H1 (cell line): ENCODE data around the gene NXPH4. TPM values are rescaled to one million over a fixed set of nuclear protein-coding genes. Genes with fewer than 3 reads are reported as not detected.

Source experiments
- CTCF ChIA-PET: fragments of 300-600 bp; sonication (Branson Sonifier 250); formaldehyde crosslinking; loops from one replicate; lab custom pipeline; 2021; ENCODE audit not compliant: partially characterized antibody; lab: Charles Lee
- POLR2A ChIA-PET: fragments of 300-600 bp; sonication (Branson Sonifier 250); formaldehyde crosslinking; loops from one replicate; lab custom pipeline; 2021; ENCODE audit warnings: inconsistent platforms; ENCODE audit not compliant: partially characterized antibody; lab: Charles Lee
- DNase-seq, 2 experiments: peaks; one replicate each; pipeline versions ENCODE4 v3.0.0 to v3.0.0-alpha.2; 2010 to 2022; ENCODE audit warnings: low spot score in 2 of 2, low read depth in 1 of 2, mixed read lengths in 1 of 2
- FAIRE-seq: peaks from 2 replicates; lab custom pipeline; 2011; peaks lifted over from hg19 to GRCh38; lab: Jason Lieb, UNC
- H2AFZ ChIP-seq: 2 replicates; pipeline ENCODE4 v1.8.1; 2012; ENCODE audit warnings: low read length, inconsistent platforms
- H2AK5ac ChIP-seq: 2 replicates; pipeline ENCODE4 v1.6.1; 2013; ENCODE audit warnings: low read depth, low read length
- H2BK120ac ChIP-seq: replicated peaks from 2 replicates; pipeline ENCODE3; 2013; ENCODE audit warnings: low read depth, low read length, inconsistent platforms
- H2BK12ac ChIP-seq: 2 replicates; pipeline ENCODE4 v1.6.1; 2013; ENCODE audit warnings: low read depth, low read length
- H2BK15ac ChIP-seq: 2 replicates; pipeline ENCODE4 v1.6.1; 2013; ENCODE audit warnings: low read length
- H2BK20ac ChIP-seq: 2 replicates; pipeline ENCODE4 v1.6.1; 2013; ENCODE audit warnings: low read length
- H2BK5ac ChIP-seq: 2 replicates; pipeline ENCODE4 v1.6.1; 2013; ENCODE audit warnings: low read depth, low read length
- H3K14ac ChIP-seq: 2 replicates; pipeline ENCODE4 v1.6.1; 2013; ENCODE audit warnings: inconsistent platforms; ENCODE audit not compliant: insufficient read length
- H3K18ac ChIP-seq: 2 replicates; pipeline ENCODE4 v1.6.1; 2013; ENCODE audit warnings: low read length; ENCODE audit errors: extremely low read depth
- H3K23ac ChIP-seq: 2 replicates; pipeline ENCODE4 v1.6.1; 2013; ENCODE audit warnings: inconsistent platforms; ENCODE audit not compliant: insufficient read length
- H3K23me2 ChIP-seq: 2 replicates; pipeline ENCODE4 v1.6.1; 2013; ENCODE audit warnings: low read depth, low read length
- H3K27ac ChIP-seq: 2 replicates; pipeline ENCODE4 v1.6.1; 2011; ENCODE audit warnings: low read depth, low read length, inconsistent platforms
- H3K27me3 ChIP-seq, 4 experiments: replicated peaks in 1 of 4; 1 replicate in 1 of 4; 2 replicates in 3 of 4; pipeline versions ENCODE4 v1.6.1 to v1.8.1; 2011 to 2013; ENCODE audit warnings: low read length in 3 of 4, mild to moderate bottlenecking in 3 of 4, inconsistent platforms in 2 of 4, mixed read lengths in 2 of 4, moderate library complexity in 1 of 4; ENCODE audit not compliant: control insufficient read depth in 3 of 4, insufficient read depth in 3 of 4; ENCODE audit errors: extremely low read depth in 1 of 4
- H3K36me3 ChIP-seq, 4 experiments: 2 replicates each; pipeline versions ENCODE4 v1.6.1 to v1.8.1; 2011 to 2013; ENCODE audit warnings: mild to moderate bottlenecking in 4 of 4, low read length in 3 of 4, moderate library complexity in 2 of 4, control low read depth in 1 of 4, inconsistent platforms in 1 of 4; ENCODE audit not compliant: insufficient read depth in 4 of 4, control insufficient read depth in 2 of 4
- H3K4ac ChIP-seq: replicated peaks from 2 replicates; pipeline ENCODE3; 2013; ENCODE audit warnings: low read length, low read depth, mixed read lengths, inconsistent platforms; ENCODE audit not compliant: insufficient read length
- H3K4me1 ChIP-seq, 4 experiments: replicated peaks in 1 of 4; 1 replicate in 1 of 4; 2 replicates in 3 of 4; pipeline versions ENCODE4 v1.6.1 to v1.8.1; 2011 to 2013; ENCODE audit warnings: low read length in 3 of 4, inconsistent platforms in 2 of 4, mixed read lengths in 1 of 4; ENCODE audit not compliant: insufficient read depth in 4 of 4, control insufficient read depth in 3 of 4
- H3K4me2 ChIP-seq, 2 experiments: 2 replicates each; pipeline versions ENCODE4 v1.6.1 to v1.8.1; 2011 to 2013; ENCODE audit warnings: low read depth in 2 of 2, low read length in 2 of 2, control low read depth in 1 of 2, inconsistent platforms in 1 of 2, mild to moderate bottlenecking in 1 of 2; ENCODE audit not compliant: insufficient read depth in 1 of 2
- H3K4me3 ChIP-seq, 4 experiments: fragments of 200-600, 300-600 bp in 1 of 4; sonication (generic), shearing (Covaris generic), sonication (Bioruptor Twin) in 1 of 4; 2 replicates each; pipeline versions ENCODE4 v1.5.1 to v1.8.1; 2011 to 2016; ENCODE audit warnings: low read length in 4 of 4, low read depth in 3 of 4, control low read depth in 2 of 4, inconsistent platforms in 2 of 4, mild to moderate bottlenecking in 2 of 4, mixed read lengths in 1 of 4, moderate library complexity in 1 of 4; ENCODE audit not compliant: insufficient read depth in 2 of 4; ENCODE audit errors: extremely low read depth in 1 of 4
- H3K56ac ChIP-seq: replicated peaks from 2 replicates; pipeline ENCODE3; 2013; ENCODE audit warnings: low read depth, mild to moderate bottlenecking, mixed read lengths, low read length, inconsistent platforms; ENCODE audit not compliant: insufficient read length
- H3K79me1 ChIP-seq: 2 replicates; pipeline ENCODE4 v1.6.1; 2013; ENCODE audit warnings: low read depth, low read length, control low read depth
- H3K79me2 ChIP-seq, 2 experiments: 2 replicates each; pipeline versions ENCODE4 v1.6.1 to v1.8.1; 2012 to 2013; ENCODE audit warnings: low read length in 2 of 2, mild to moderate bottlenecking in 2 of 2, inconsistent platforms in 1 of 2; ENCODE audit not compliant: insufficient read depth in 2 of 2, control insufficient read depth in 1 of 2
- H3K9ac ChIP-seq, 4 experiments: replicated peaks in 1 of 4; 1 replicate in 1 of 4; 2 replicates in 3 of 4; pipeline versions ENCODE4 v1.6.1 to v1.8.1; 2011 to 2013; ENCODE audit warnings: low read depth in 3 of 4, low read length in 3 of 4, control low read depth in 2 of 4, mild to moderate bottlenecking in 2 of 4, moderate library complexity in 2 of 4, inconsistent platforms in 1 of 4; ENCODE audit errors: extremely low read depth in 1 of 4
- H3K9me3 ChIP-seq, 2 experiments: 2 replicates each; pipeline versions ENCODE4 v1.6.1 to v1.8.1; 2012 to 2013; ENCODE audit warnings: mild to moderate bottlenecking in 2 of 2, moderate library complexity in 2 of 2, control low read depth in 1 of 2, inconsistent platforms in 1 of 2, low read depth in 1 of 2, low read length in 1 of 2, mixed read lengths in 1 of 2; ENCODE audit not compliant: insufficient read depth in 2 of 2
- H4K20me1 ChIP-seq, 2 experiments: replicated peaks in 1 of 2; 2 replicates each; pipeline versions ENCODE3 to v1.8.1; 2011 to 2013; ENCODE audit warnings: inconsistent platforms in 2 of 2, low read length in 2 of 2, mild to moderate bottlenecking in 1 of 2; ENCODE audit not compliant: insufficient read depth in 2 of 2, control insufficient read depth in 1 of 2
- H4K5ac ChIP-seq: 2 replicates; pipeline ENCODE4 v1.6.1; 2013; ENCODE audit warnings: low read length, low read depth, mixed read lengths, inconsistent platforms; ENCODE audit not compliant: insufficient read length
- H4K8ac ChIP-seq: 2 replicates; pipeline ENCODE4 v1.8.0; 2013; ENCODE audit warnings: mild to moderate bottlenecking, moderate library complexity, low read length, inconsistent platforms; ENCODE audit not compliant: insufficient read depth; ENCODE audit errors: extremely low read depth
- H4K91ac ChIP-seq: replicated peaks from 2 replicates; pipeline ENCODE3; 2013; ENCODE audit warnings: low read length, mixed read lengths, inconsistent platforms; ENCODE audit not compliant: insufficient read length
- POLR2AphosphoS5 ChIP-seq: IDR thresholded peaks from 2 replicates; pipeline ENCODE4 v1.6.1; 2011; ENCODE audit warnings: low read depth, low read length
- TBP ChIP-seq: IDR thresholded peaks from 2 replicates; pipeline ENCODE4 v1.6.1; 2011; ENCODE audit warnings: low read depth, low read length, improper control_type of control experiment
- WGBS, 2 experiments: shearing (Covaris generic) in 1 of 2; methylation state at CpG; one replicate each; pipeline versions ENCODE4 v1.1.6 to v1.1.7; 2013 to 2015; ENCODE audit warnings: low lambda C conversion rate in 2 of 2, mixed read lengths in 2 of 2, inconsistent platforms in 1 of 2, low coverage in 1 of 2, missing lambda C conversion rate in 1 of 2; ENCODE audit not compliant: insufficient replicate concordance in 2 of 2, insufficient coverage in 1 of 2, insufficient read length in 1 of 2; ENCODE audit errors: extremely low coverage in 1 of 2, missing lambda C conversion rate in 1 of 2; 5-methylcytosine and 5-hydroxymethylcytosine counted together
- polyA plus RNA-seq, 7 experiments: library from polyadenylated mRNA; depleted of rRNA in 3 of 7; stranded (reverse) in 5 of 7; unstranded in 2 of 7; fragments of >200 nt in 5 of 7; fragments of 200-250 nt in 2 of 7; gene quantifications; 1 replicate in 5 of 7; 2 replicates in 1 of 7; 4 replicates in 1 of 7; pipeline versions ENCODE4 v1.2.1 to v1.2.3, GENCODE V29; 2011 to 2013; ENCODE audit warnings: missing spikeins in 2 of 7, mixed read lengths in 2 of 7
- total RNA-seq: library from RNA; stranded (reverse); fragmentation: NEBNext Ultra II Directional; extraction: Animal tissue kit (Norgen Biotek cat#: 25700); gene quantifications from 2 replicates; pipeline ENCODE4 v1.2.1, GENCODE V29; 2021

The NXPH4 gene
- total and polyA plus RNA-seq, 2 of the 8 experiments (the other 6 are each of a cell fraction or from before 2014, with no cell fraction given) = 0.92 to 1.7 TPM

DNA sequence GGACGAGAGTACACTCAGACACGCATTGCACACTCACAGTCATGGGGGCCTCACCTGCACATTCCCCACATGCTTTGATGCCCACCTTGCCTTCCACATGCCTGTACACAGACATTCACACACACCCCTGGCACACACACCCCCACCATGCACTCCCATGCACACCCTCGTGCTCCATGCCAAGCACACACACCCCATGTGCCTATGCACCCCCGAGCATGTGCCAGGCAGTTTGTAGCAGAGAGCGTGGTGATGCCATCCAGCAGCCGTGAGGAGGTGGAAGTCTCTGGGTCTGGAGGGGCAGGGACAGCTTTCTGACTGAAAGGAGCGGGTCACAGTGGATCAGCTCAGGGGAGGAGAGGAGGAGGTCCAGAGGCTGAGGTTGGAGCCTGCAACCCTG lies 10.7 kb upstream of the NXPH4 start:
- DNase-seq (no peak), FAIRE-seq (no peak)
- CTCF ChIA-PET = interaction anchor here (0.7 to 2.3 kb wide), 6 partner anchors 8 to 112 kb away, joined by 3 to 6 read pairs (median 4); no protein-coding TSS in a partner anchor
- H2AFZ ChIP-seq = no peak overlapping the region
- 92% methylated on average over 7 of the region's 7 CpGs; no CpG with 5 or more reads in 1 of the 2 experiments for WGBS, 2 experiments
- no peak overlapping the region for H3K4me3 ChIP-seq
- no peaks in the 10 kb centered on the region for H3K23me2 ChIP-seq
- H2AK5ac ChIP-seq = no peak overlapping the region
- peaks cover 12 to 17% of the 10 kb centered on the region in 2 experiments for H4K20me1 ChIP-seq
- H2BK20ac ChIP-seq = no peak overlapping the region
- peaks cover 33 to 77% (median 71%) of the 10 kb centered on the region in 4 experiments for H3K36me3 ChIP-seq
- H4K5ac ChIP-seq = no peak overlapping the region
- H3K79me2 ChIP-seq = no peaks in the 10 kb centered on the region
- no peak for TF ChIP-seq TBP
- TF ChIP-seq POLR2AphosphoS5 = peak; percentile 28; the same call in 1 of the 2 replicates
- TF ChIP-seq, all 59 proteins: peak for 1
- no peaks in the 10 kb centered on the region; the same call in 1 of the 2 replicates for H3K79me1 ChIP-seq
- no peak overlapping the region for H3K23ac ChIP-seq
- H4K8ac ChIP-seq = no peak overlapping the region
- H3K14ac ChIP-seq = no peak overlapping the region
- H3K56ac ChIP-seq = no peak overlapping the region
- POLR2A ChIA-PET = interaction anchor here (0.5 to 7.0 kb wide), 7 partner anchors 8 to 300 kb away, joined by 3 to 53 read pairs (median 5); partner anchors contain the start of gene SHMT2
- no peak overlapping the region for H3K18ac ChIP-seq
- no peak overlapping the region for H3K4me2 ChIP-seq
- H2BK120ac ChIP-seq = no peak overlapping the region
- no peak overlapping the region for H2BK12ac ChIP-seq
- H3K9me3 ChIP-seq = no peaks in the 10 kb centered on the region
- no peak overlapping the region; the same call in 1 of the 2 replicates for H2BK5ac ChIP-seq
- no peak overlapping the region for H3K9ac ChIP-seq
- no peak overlapping the region for H3K27ac ChIP-seq
- no peak overlapping the region for H3K4ac ChIP-seq
- no peaks in the 10 kb centered on the region for H3K4me1 ChIP-seq
- H2BK15ac ChIP-seq = no peak overlapping the region
- H3K27me3 ChIP-seq = no peaks in the 10 kb centered on the region
- no peak overlapping the region for H4K91ac ChIP-seq
